DMS79 (cell line): ENCODE results near the gene NAE1.
"Not testable (repeated sequence)": the region's sequence is repeated elsewhere in the genome, so short reads cannot be mapped to it uniquely, and the experiment has no call there.

Experiments used
- DNase-seq: peaks from one replicate; lab custom pipeline; 2025; lab: John Stamatoyannopoulos, UW

Gene NAE1

GRCh38 chr16:66830422-66831404 lies at the start of gene NAE1:
TSS of gene NAE1 (minus strand) at chr16:66830976. CDS start at chr16:66830899, 77 bp downstream.
- peak; percentile 11 for DNase-seq

- no peak for DNase-seq
Measured at GRCh38 chr16:66878067-66878466, 47.3 kb upstream of the NAE1 start.

- peak; percentile 15 for DNase-seq
Measured at GRCh38 chr16:66874079-66874775, 43.5 kb upstream of the NAE1 start.

DNA sequence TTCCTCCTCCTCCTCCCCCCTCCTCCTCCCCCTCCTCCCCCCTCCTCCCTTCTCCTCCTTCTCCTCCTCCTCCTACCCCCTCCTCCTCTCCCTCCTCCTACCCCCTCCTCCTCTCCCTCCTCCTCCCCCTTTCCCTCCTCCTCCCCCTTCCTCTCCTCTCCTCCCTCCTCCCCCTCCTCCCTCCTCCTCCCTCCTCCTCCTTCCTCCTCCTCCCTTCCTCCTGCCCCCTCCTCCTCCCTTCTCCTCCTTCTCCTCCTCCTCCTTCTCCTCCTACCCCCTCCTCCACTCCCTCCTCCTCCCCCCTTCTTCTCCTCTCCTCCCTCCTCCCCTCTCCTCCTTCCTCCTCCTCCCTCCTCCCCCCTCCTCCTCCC lies 42.9 kb upstream of the NAE1 start:
- DNase-seq, result no peak

DNA sequence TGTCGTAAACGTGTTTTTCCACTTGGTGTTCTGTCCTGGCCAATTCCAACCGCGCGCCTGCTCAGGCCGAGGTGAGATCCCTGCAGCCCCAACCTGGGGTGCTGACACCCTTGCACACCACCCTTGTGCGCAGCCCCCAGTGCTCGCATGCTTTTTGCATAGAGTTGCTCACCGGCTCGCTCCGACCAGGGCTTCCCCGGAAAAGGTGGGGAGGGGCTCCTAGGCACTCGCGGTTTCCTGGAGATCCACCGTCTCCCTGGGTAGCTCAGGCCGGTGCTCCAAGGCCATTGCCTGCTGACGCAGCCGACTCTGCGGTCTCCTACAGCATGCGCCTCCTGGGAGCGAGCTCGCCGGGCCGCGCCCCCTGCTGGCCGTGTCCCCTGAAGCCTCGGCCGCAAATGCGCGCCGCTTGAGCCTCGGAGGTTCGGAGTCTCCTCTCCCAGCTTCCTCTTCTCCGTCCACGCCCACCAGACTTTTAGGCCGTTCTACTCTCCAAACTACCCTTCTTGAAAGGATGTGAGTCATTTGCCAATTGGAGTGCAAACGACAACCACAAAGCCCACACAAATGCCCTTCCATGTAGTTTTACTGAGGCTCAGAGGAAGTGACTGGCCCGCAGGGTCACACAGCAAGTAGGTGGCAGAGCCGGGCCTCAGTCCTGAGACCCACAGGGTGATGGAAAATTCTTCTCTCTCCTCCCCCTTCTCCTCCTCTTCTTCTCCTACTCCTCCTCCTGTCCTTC lies 42.3 kb upstream of the NAE1 start:
- DNase-seq, result peak; percentile 32

GRCh38 chr16:66872559-66872942 lies 41.8 kb upstream of the NAE1 start:
- no peak for DNase-seq

GRCh38 chr16:66871840-66872239 lies 41.1 kb upstream of the NAE1 start:
- no peak for DNase-seq

GRCh38 chr16:66871363-66871762 lies 40.6 kb upstream of the NAE1 start:
- DNase-seq, result not testable (repeated sequence)

DNA sequence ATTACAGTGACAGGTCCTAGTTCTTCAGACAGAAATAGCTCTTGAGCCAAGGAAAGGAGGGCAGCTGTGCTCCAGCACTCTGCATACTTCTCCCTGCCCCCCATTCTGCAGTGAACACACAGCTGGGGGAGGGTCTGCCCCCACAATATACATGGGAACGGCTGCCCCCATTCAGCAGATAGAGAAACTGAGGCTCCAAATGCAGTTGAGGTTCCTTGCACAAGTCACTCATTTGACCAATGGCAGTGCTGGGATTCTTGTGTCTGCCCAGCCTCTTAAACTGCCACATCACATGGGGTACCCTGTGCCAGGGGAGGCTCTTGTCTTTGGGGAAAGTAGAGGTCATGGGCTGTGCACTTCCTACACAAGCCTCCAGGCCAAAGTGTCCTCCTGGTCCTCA lies 38.6 kb upstream of the NAE1 start:
- DNase-seq, result no peak

DNA sequence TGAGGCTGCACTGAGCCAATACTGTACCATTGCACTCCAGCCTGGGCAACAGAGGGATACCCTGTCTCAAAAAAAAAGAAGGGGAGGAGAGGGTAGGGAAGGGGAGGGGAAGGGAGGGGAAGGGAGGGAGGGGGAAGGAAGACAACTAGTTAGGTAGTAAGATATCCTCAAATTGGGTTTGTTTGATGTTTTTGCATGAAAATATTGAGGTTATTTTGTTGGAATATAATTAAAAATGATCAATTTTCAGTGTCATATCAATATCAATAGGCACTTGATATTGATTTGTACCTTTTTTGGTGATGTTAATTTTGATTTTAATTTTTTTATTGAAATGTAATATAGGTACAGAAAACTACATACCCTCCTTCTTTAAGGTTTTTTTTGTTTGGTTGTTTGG lies 32.9 kb upstream of the NAE1 start:
- no peak for DNase-seq

- DNase-seq, result no peak
Measured at GRCh38 chr16:66862023-66862520, 31.3 kb upstream of the NAE1 start.

GRCh38 chr16:66859397-66860068 lies 28.8 kb upstream of the NAE1 start:
- no peak for DNase-seq

DNA sequence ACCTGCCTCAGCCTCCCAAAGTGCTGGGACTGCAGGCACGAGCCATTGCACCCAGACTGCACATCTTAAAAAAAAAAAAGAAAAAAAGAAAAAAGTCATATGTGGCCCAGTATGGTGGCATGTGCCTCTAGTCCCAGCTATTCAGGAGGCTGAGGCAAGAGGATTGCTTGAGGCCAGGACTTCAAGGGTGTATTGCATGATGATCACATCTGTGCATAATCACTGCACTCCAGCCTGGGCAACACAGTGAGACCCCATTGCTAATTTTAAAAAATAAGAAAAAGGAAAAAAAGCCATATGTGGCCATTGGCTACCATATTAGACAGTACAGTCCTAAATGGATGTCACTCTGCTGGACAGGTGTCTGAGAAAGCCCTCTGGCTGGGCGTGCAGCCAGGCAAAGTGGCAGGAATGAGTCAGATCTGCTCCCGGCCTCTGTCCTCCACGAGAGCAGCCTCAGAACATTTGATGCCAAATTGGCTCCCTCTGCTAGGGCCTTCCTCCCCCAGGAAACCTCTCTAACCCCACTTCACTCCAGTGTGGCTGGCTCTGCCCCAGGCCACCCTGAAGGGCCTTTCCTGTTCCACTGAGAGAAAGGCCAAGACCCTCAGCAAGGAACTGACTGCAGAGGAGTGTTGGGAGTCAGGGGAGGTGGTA lies 28.1 kb upstream of the NAE1 start:
- DNase-seq, result peak; percentile 60

- DNase-seq, result no peak
Measured at GRCh38 chr16:66857437-66857836, 26.7 kb upstream of the NAE1 start.

DNA sequence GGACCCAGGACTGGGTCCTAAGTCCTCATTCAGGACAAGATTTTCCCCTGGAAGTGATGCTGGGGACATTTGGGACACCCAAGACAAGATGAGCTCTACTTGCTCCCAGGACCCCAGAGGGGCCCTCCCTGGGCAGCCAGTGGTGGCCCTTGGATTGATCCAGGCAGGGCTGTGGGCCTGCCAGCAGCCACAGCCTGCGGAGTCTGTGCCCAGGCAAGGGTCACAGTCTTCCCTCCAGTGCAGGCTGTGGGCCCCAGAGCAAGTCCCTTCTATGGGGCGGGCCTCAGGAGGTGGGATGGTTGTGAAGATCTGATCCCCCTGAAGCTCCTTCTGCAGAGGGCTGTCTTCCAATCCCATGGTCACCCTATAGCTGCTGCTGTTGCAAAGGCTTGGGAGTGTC lies 26.0 kb upstream of the NAE1 start:
- no peak for DNase-seq

DNA sequence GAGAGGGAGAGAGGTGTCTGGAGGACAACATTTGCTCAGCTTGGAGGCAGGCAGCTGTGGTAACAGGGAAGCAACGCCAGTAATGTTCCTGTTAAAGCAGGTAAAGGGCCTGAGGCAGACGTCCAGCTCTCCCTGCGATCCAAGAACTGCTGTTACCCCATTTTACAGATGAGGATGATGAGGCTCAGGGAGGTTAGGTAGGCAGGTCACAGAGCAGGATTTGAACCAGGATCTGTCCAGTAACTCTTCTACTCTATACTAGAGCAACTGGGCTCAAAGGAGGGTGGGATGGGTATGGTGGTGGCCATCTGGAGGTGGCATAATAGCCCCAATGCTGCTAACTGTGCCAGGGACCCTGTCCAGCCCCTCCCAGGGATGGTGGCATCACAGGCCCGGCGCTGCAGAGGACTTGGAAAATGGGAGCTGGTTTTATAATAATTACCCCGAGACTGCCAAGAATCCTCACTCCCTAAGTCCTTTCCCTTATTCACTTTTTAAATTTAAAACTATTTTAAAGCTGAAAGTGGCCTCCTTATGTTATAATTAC lies 25.5 kb upstream of the NAE1 start:
- no peak for DNase-seq

DNA sequence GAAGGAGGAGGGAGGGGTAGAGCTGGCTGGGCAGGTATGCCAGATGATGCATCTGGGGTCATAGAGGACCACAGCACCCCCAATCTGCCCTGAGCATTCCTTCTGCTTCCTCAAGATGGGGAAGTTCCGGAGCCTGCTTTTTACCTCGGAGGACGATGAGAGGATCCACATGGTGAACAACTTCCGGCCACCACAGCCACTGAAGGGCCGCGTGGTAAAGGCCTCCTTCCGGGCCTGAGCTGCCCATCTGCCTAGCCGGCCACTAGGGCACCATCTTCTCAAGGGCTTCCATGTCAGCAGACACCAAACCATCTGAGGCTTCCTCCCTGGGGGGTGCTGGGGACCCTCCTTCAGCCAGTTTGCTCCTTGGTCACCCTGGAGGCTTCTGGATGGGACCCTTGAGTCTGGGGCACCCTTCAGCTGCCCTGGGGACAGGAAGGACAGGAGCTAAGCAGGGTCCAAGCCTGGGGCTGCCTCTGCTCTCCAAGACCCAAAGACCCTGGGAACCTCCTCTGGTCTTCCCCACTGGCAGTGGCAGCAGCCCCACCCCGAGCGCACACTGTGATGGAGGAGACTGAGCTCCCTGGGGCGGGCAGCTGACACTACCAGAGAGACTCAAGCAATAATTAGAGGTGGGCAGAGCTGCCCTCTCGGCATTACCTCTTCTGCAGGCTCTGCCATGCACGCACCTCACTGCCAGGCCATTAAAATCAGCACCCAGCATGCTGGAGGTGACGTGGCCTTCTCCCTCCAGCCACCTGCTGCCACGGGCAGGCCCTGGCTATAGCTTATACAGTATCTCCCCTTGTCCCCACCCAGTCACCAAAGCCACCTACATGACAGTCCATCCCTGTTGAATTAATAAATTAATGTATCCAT lies 22.7 kb upstream of the NAE1 start:
- no peak for DNase-seq

DNA sequence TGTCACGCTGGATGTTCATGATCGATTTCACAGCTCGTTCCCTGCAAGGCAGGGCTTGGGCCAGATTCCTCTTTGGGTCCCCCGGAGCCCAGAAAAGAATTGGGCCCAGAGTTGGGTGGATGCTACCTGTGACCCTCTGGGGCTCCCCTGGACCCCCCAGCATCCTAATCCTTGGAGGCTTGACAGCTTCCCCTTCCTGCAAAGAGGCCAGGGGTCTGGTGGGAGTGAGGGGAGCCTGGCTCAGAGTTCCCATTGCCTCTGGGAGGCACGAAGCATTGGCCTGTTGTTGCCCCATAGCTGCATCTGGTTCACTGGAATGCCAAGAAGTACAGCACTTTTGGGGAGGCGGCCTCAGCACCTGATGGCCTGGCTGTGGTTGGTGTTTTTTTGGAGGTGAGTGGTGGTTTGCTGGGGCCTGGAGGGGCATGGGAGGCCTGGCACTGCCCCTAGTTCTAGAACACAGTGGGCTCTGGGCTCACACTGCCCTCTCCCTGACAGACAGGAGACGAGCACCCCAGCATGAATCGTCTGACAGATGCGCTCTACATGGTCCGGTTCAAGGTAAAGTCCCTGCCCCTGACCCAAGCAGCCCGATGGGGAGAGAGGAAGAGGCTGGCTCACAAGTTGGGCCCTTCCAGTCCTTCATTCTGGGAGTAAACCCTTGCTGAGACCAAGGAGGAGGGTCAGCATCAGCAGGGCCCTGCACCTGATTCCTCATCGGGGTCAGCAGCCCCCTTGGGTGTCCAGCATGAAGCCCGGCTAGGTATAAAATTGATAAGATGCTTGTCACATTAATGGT lies 20.6 kb upstream of the NAE1 start:
- DNase-seq, result no peak
